K562 (cell line): ENCODE measurements around the gene TMEM87B. TPM values are rescaled to one million over a fixed set of nuclear protein-coding genes. Genes with fewer than 3 reads are reported as not detected.

Experiments used
- ATAC-seq: fragments of 200-7000 bp; cut with Tn5 transposase; 3 replicates; pipeline ENCODE4 v1.9.1; 2020; ENCODE audit warnings: moderate library complexity
- BruUV-seq: library from RNA; stranded (reverse); fragments of 400-500 nt; replicated peaks from 2 replicates; lab custom pipeline; 2021; lab: Mats Ljungman, UMichigan
- CTCF ChIA-PET: fragments of 300-600 bp; formaldehyde crosslinking; extraction: SDS; loops from one replicate; lab custom pipeline; 2021; ENCODE audit warnings: low intra/inter-chr PET ratio; lab: Yijun Ruan, JAX
- POLR2A ChIA-PET: fragments of 300-600, 350-650 bp; sonication (Branson Sonifier 250); formaldehyde crosslinking; extraction: SDS; loops from one replicate; lab custom pipeline; 2021; ENCODE audit warnings: antibody characterized with exemption, inconsistent platforms; lab: Yijun Ruan, JAX
- DNase-seq, 4 experiments: peaks; one replicate each; pipeline versions ENCODE4 v3.0.0 to v3.0.0-alpha.2; 2011 to 2018; ENCODE audit warnings: low spot score in 3 of 4, mixed read lengths in 3 of 4; ENCODE audit errors: extremely low read depth in 1 of 4
- FAIRE-seq: peaks from 2 replicates; lab custom pipeline; 2011; peaks lifted over from hg19 to GRCh38; lab: Jason Lieb, UNC
- H2AFZ ChIP-seq: 2 replicates; pipeline ENCODE4 v1.6.0; 2011; ENCODE audit warnings: low read depth, low read length, control low read depth, inconsistent platforms
- H3K27ac ChIP-seq: fragments of 200-600 bp; 3 replicates; pipeline ENCODE4 v1.8.0; 2011; ENCODE audit warnings: low read depth, mild to moderate bottlenecking, control low read depth, inconsistent platforms, low read length, moderate library complexity, mixed read lengths; ENCODE audit errors: extremely low read depth
- H3K27me3 ChIP-seq, 2 experiments: fragments of 300-600 bp in 1 of 2; 2 replicates in 1 of 2; 3 replicates in 1 of 2; pipeline versions ENCODE4 v1.6.0 to v1.8.0; 2011; ENCODE audit warnings: inconsistent platforms in 2 of 2, low read length in 2 of 2, mild to moderate bottlenecking in 1 of 2, mixed read lengths in 1 of 2, moderate library complexity in 1 of 2; ENCODE audit not compliant: control insufficient read depth in 2 of 2, insufficient read depth in 2 of 2
- H3K36me3 ChIP-seq: fragments of 300-600 bp; 3 replicates; pipeline ENCODE4 v1.8.0; 2011; ENCODE audit warnings: mild to moderate bottlenecking, low read length, inconsistent platforms; ENCODE audit not compliant: control insufficient read depth, insufficient read depth
- H3K4me1 ChIP-seq, 2 experiments: fragments of 200-600 bp in 1 of 2; replicated peaks in 1 of 2; 2 replicates in 1 of 2; 3 replicates in 1 of 2; pipeline versions ENCODE4 v1.5.1 to v1.8.0; 2011; ENCODE audit warnings: inconsistent platforms in 2 of 2, low read length in 2 of 2, mild to moderate bottlenecking in 1 of 2, mixed read lengths in 1 of 2, moderate library complexity in 1 of 2; ENCODE audit not compliant: control insufficient read depth in 2 of 2, insufficient read depth in 2 of 2
- H3K4me2 ChIP-seq: 2 replicates; pipeline ENCODE4 v1.6.1; 2011; ENCODE audit warnings: low read length, control low read depth, inconsistent platforms, mixed read lengths; ENCODE audit not compliant: insufficient read depth
- H3K4me3 ChIP-seq: fragments of 200-600 bp; sonication (generic), shearing (Covaris generic); 2 replicates; pipeline ENCODE4 v1.5.1; 2016; ENCODE audit warnings: control low read depth, inconsistent platforms
- H3K79me2 ChIP-seq: fragments of 200-600 bp; 3 replicates; pipeline ENCODE4 v1.8.0; 2011; ENCODE audit warnings: low read length, inconsistent platforms; ENCODE audit not compliant: control insufficient read depth, insufficient read depth
- H3K9ac ChIP-seq, 2 experiments: 2 replicates each; pipeline versions ENCODE4 v1.6.0 to v1.6.1; 2011; ENCODE audit warnings: low read depth in 2 of 2, low read length in 2 of 2, control low read depth in 1 of 2, inconsistent platforms in 1 of 2, mild to moderate bottlenecking in 1 of 2, mixed read lengths in 1 of 2; ENCODE audit not compliant: insufficient read depth in 1 of 2
- H3K9me1 ChIP-seq: one replicate; pipeline ENCODE4 v1.6.0; 2011; ENCODE audit warnings: inconsistent platforms, mild to moderate bottlenecking, low read length, moderate library complexity; ENCODE audit not compliant: control insufficient read depth, insufficient read depth
- H3K9me3 ChIP-seq: replicated peaks from 2 replicates; pipeline ENCODE4 v1.5.1; 2011; ENCODE audit warnings: low read depth, low read length, inconsistent platforms; ENCODE audit not compliant: control insufficient read depth, insufficient read depth
- H4K20me1 ChIP-seq: replicated peaks from 2 replicates; pipeline ENCODE4 v1.6.1; 2011; ENCODE audit warnings: low read length, inconsistent platforms, mixed read lengths; ENCODE audit not compliant: control insufficient read depth, insufficient read depth
- ADNP ChIP-seq: fragments of 200-800 bp; sonication (Bioruptor generic); IDR thresholded peaks from 2 replicates; pipeline ENCODE4 v1.6.1; 2016; ENCODE audit warnings: missing genetic modification characterization, missing compliant biosample characterization
- ARNT ChIP-seq, 2 experiments: fragments of 450-650 bp; IDR thresholded peaks; 2 replicates each; pipeline ENCODE4 v1.6.1; 2016; ENCODE audit warnings: mild to moderate bottlenecking in 1 of 2
- BDP1 ChIP-seq: IDR thresholded peaks from 3 replicates; pipeline ENCODE4 v1.6.1; 2011; ENCODE audit not compliant: insufficient read length, insufficient read depth
- BRD4 ChIP-seq: fragments of 200-600 bp; sonication (generic); IDR thresholded peaks from 2 replicates; pipeline ENCODE4 v1.6.1; 2017; ENCODE audit warnings: inconsistent platforms
- C11orf30 ChIP-seq: fragments of 450-650 bp; IDR thresholded peaks from 2 replicates; pipeline ENCODE4 v1.6.1; 2016; ENCODE audit warnings: low read depth, mild to moderate bottlenecking
- KDM5B ChIP-seq: fragments of 200-600 bp; sonication (generic); IDR thresholded peaks from 2 replicates; pipeline ENCODE4 v1.6.1; 2012; ENCODE audit warnings: low read depth, mild to moderate bottlenecking, moderate library complexity, low read length, control low read depth, inconsistent platforms; ENCODE audit not compliant: insufficient replicate concordance
- LEF1 ChIP-seq: fragments of 450-650 bp; IDR thresholded peaks from 2 replicates; pipeline ENCODE4 v1.6.1; 2016; ENCODE audit warnings: mild to moderate bottlenecking
- MAFF ChIP-seq: IDR thresholded peaks from 2 replicates; pipeline ENCODE4 v1.6.1; 2012; ENCODE audit warnings: low read length, improper control_type of control experiment
- MAFG ChIP-seq: fragments of 450-650 bp; conservative IDR thresholded peaks from 2 replicates; pipeline ENCODE4 v1.6.1; 2016; ENCODE audit warnings: missing genetic modification characterization, missing compliant biosample characterization
- MAFK ChIP-seq: IDR thresholded peaks from 2 replicates; pipeline ENCODE4 v1.6.1; 2011; ENCODE audit warnings: low read length, improper control_type of control experiment
- NFXL1 ChIP-seq: fragments of 450-650 bp; formaldehyde crosslinking; IDR thresholded peaks from 2 replicates; pipeline ENCODE4 v1.4.0; 2021; ENCODE audit warnings: mild to moderate bottlenecking
- NR4A1 ChIP-seq, 2 experiments: fragments of 250-450 bp in 1 of 2; fragments of 450-650 bp in 1 of 2; sonication (Bioruptor Pico) in 1 of 2; IDR thresholded peaks; 2 replicates each; pipeline versions ENCODE4 v1.4.0 to v1.6.1; 2016 to 2020; ENCODE audit warnings: mild to moderate bottlenecking in 2 of 2, missing compliant biosample characterization in 1 of 2, missing genetic modification characterization in 1 of 2, moderate library complexity in 1 of 2
- RAD51 ChIP-seq: fragments of 450-650 bp; IDR thresholded peaks from 2 replicates; pipeline ENCODE4 v1.7.1; 2016; ENCODE audit warnings: low read depth, mild to moderate bottlenecking, borderline replicate concordance
- SAFB ChIP-seq: fragments of 200-400 bp; formaldehyde crosslinking; IDR thresholded peaks from 2 replicates; pipeline ENCODE4 v1.6.1; 2017; ENCODE audit warnings: low read depth, low read length, borderline replicate concordance
- SNAPC5 ChIP-seq: fragments of 250-450 bp; sonication (Bioruptor Pico); IDR thresholded peaks from 2 replicates; pipeline ENCODE4 v1.8.0; 2021; ENCODE audit warnings: moderate library complexity, mild to moderate bottlenecking, inconsistent platforms
- SRSF7 ChIP-seq: fragments of 200-400 bp; formaldehyde crosslinking; optimal IDR thresholded peaks from 2 replicates; pipeline ENCODE3; 2017; ENCODE audit warnings: mild to moderate bottlenecking, low read depth, low read length
- STAT5A ChIP-seq: IDR thresholded peaks from 2 replicates; pipeline ENCODE4 v1.6.1; 2012; ENCODE audit warnings: low read length, inconsistent platforms, borderline replicate concordance
- YBX1 ChIP-seq: fragments of 450-650 bp; IDR thresholded peaks from 2 replicates; pipeline ENCODE4 v1.7.1; 2016; ENCODE audit warnings: mild to moderate bottlenecking
- ZFPM2 ChIP-seq: fragments of 250-450 bp; sonication (Bioruptor Pico); IDR thresholded peaks from 2 replicates; pipeline ENCODE4 v1.5.1; 2022; ENCODE audit warnings: mild to moderate bottlenecking
- ZNF143 ChIP-seq: sonication (generic); formaldehyde crosslinking; IDR thresholded peaks from 2 replicates; pipeline ENCODE4 v1.9.0; 2022; ENCODE audit warnings: mild to moderate bottlenecking, missing genetic modification reagents
- ZNF212 ChIP-seq: fragments of 450-650 bp; formaldehyde crosslinking; IDR thresholded peaks from 2 replicates; pipeline ENCODE4 v1.4.0; 2020; ENCODE audit warnings: mild to moderate bottlenecking
- ZNF224 ChIP-seq: sonication (generic); formaldehyde crosslinking; IDR thresholded peaks from 2 replicates; pipeline ENCODE4 v1.8.0; 2022; ENCODE audit warnings: mild to moderate bottlenecking, missing genetic modification reagents
- ZNF239 ChIP-seq: fragments of 250-450 bp; sonication (Bioruptor Pico); IDR thresholded peaks from 2 replicates; pipeline ENCODE4 v1.4.0; 2020; ENCODE audit warnings: mild to moderate bottlenecking
- ZNF3 ChIP-seq: fragments of 250-450 bp; sonication (Bioruptor Pico); IDR thresholded peaks from 2 replicates; pipeline ENCODE4 v1.5.0; 2021; ENCODE audit warnings: mild to moderate bottlenecking, moderate library complexity
- ZNF316 ChIP-seq: fragments of 450-650 bp; IDR thresholded peaks from 2 replicates; pipeline ENCODE4 v1.6.1; 2016
- ZNF324 ChIP-seq: fragments of 250-450 bp; sonication (Bioruptor Pico); IDR thresholded peaks from 2 replicates; pipeline ENCODE4 v1.4.0; 2020; ENCODE audit warnings: mild to moderate bottlenecking
- WGBS: fragments of 100-300 bp; shearing (Covaris generic); methylation state at CpG from one replicate; pipeline ENCODE4 v1.1.6; 2016; ENCODE audit warnings: low coverage, mixed read lengths; ENCODE audit not compliant: insufficient coverage; ENCODE audit errors: missing lambda C conversion rate; 5-methylcytosine and 5-hydroxymethylcytosine counted together
- in situ Hi-C: fragments of 300-500 bp; cut with MboI; formaldehyde crosslinking; loops from 4 replicates; pipeline ENCODE4 v1.15.0; 2018; ENCODE audit warnings: inconsistent platforms, mixed read lengths
- intact Hi-C: fragments of 100-400 bp; cut with micrococcal nuclease; formaldehyde crosslinking; loops from 2 replicates; pipeline ENCODE4 v1.14.2; 2022
- polyA plus RNA-seq, 8 experiments: library from polyadenylated mRNA; depleted of rRNA in 4 of 8; stranded (reverse) in 5 of 8; unstranded in 3 of 8; fragments of >200 nt; fragmentation: Nextera tagmentation in 2 of 8; fragmentation: Illumina TruSeq in 1 of 8; extraction: Ambion mirVana in 2 of 8; extraction: Trizol in 1 of 8; gene quantifications; 2 replicates each; pipeline versions ENCODE4 v1.2.1 to v1.2.3, GENCODE V29; 2011 to 2014; ENCODE audit warnings: inconsistent platforms in 1 of 8, missing spikeins in 1 of 8
- total RNA-seq, 7 experiments: library from RNA; depleted of rRNA in 6 of 7; stranded (reverse); fragments of >200 nt in 6 of 7; fragmentation: Illumina TruSeq in 2 of 7; extraction: Trizol in 2 of 7; gene quantifications; 2 replicates each; pipeline versions ENCODE4 v1.2.1 to v1.2.3, GENCODE V29; 2011 to 2021; ENCODE audit warnings: low replicate concordance in 1 of 7
- TF ChIP-seq, protein P1 (sequence below): fragments of 250-450 bp; sonication (Bioruptor Pico); IDR thresholded peaks from 2 replicates; pipeline ENCODE4 v1.9.0; 2021; ENCODE audit warnings: mild to moderate bottlenecking
- TF ChIP-seq, protein P2 (sequence below): fragments of 450-650 bp; formaldehyde crosslinking; IDR thresholded peaks from 2 replicates; pipeline ENCODE4 v1.4.0; 2020; ENCODE audit warnings: mild to moderate bottlenecking

TMEM87B gene
- total and polyA plus RNA-seq, 9 of the 15 experiments (the other 6 are each of a cell fraction or from before 2014, with no cell fraction given) = 3.7 to 17.1 (median 11.0) TPM

- 11% methylated on average over 12 of the region's 12 CpGs for WGBS
- ATAC-seq (no peak), FAIRE-seq (no peak), DNase-seq (no peak)
- Histone ChIP-seq H3K9me1 (no peaks in the 10 kb centered on the region), H3K36me3 (no peaks in the 10 kb centered on the region), H3K9me3 (no peaks in the 10 kb centered on the region), H3K4me3 (no peak overlapping the region), H3K4me2 (no peak overlapping the region), H4K20me1 (no peaks in the 10 kb centered on the region), H3K79me2 (no peaks in the 10 kb centered on the region), H2AFZ (no peak overlapping the region), H3K4me1 (peaks cover 0 to 14% of the 10 kb centered on the region in 2 experiments; a peak in 3 of 5 replicates), H3K27me3 (peaks cover 21 to 74% of the 10 kb centered on the region in 2 experiments), H3K9ac (no peak overlapping the region), H3K27ac (no peak overlapping the region)
- ChIA-PET CTCF (no interaction called here), POLR2A (interaction anchor here (0.7 to 1.3 kb wide), 4 partner anchors 9 to 419 kb away, joined by 3 read pairs; no protein-coding TSS in a partner anchor)
- intact Hi-C loops (no loop called here), in situ Hi-C loops (no loop called here)
- BruUV-seq = no TSS peak
- no peak for TF ChIP-seq RAD51
- no peak for TF ChIP-seq ZFPM2 (CRISPR knock-in tag)
- TF ChIP-seq ZNF212 (CRISPR knock-in tag) = no peak
- no peak for TF ChIP-seq LEF1
- TF ChIP-seq ZNF143 (CRISPR knock-in tag) = no peak
- TF ChIP-seq ADNP (tag) = no peak
- TF ChIP-seq ZNF239 (CRISPR knock-in tag) = no peak
- no peak for TF ChIP-seq SRSF7
- TF ChIP-seq ZNF224 (CRISPR knock-in tag) = no peak
- no peak for TF ChIP-seq ZNF324 (CRISPR knock-in tag)
- no peak for TF ChIP-seq YBX1
- TF ChIP-seq, protein P1, sequence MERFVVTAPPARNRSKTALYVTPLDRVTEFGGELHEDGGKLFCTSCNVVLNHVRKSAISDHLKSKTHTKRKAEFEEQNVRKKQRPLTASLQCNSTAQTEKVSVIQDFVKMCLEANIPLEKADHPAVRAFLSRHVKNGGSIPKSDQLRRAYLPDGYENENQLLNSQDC (CRISPR knock-in tag) = no peak
- TF ChIP-seq MAFG (tag) = peak; percentile 59
- TF ChIP-seq, protein P2, sequence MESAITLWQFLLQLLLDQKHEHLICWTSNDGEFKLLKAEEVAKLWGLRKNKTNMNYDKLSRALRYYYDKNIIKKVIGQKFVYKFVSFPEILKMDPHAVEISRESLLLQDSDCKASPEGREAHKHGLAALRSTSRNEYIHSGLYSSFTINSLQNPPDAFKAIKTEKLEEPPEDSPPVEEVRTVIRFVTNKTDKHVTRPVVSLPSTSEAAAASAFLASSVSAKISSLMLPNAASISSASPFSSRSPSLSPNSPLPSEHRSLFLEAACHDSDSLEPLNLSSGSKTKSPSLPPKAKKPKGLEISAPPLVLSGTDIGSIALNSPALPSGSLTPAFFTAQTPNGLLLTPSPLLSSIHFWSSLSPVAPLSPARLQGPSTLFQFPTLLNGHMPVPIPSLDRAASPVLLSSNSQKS = no peak
- TF ChIP-seq MAFK = peak; percentile 59
- 0 out of 2 replicates have a peak, but pooled peaks have one; percentile 29 for TF ChIP-seq MAFF
- TF ChIP-seq BRD4 = no peak
- no peak for TF ChIP-seq BDP1
- TF ChIP-seq NR4A1 (CRISPR knock-in tag; IDR thresholded peaks at IDR 0.05) = no peak
- no peak for TF ChIP-seq NR4A1 (tag; IDR thresholded peaks at IDR 0.05)
- peak; percentile 64 for TF ChIP-seq C11orf30
- TF ChIP-seq SAFB = no peak
- no peak for TF ChIP-seq SNAPC5 (CRISPR knock-in tag)
- TF ChIP-seq NFXL1 (CRISPR knock-in tag) = no peak
- no peak for TF ChIP-seq ZNF3 (CRISPR knock-in tag)
- no peak for TF ChIP-seq KDM5B
- no peak for TF ChIP-seq ARNT (IDR thresholded peaks at IDR 0.05)
- TF ChIP-seq STAT5A = no peak
- peak; percentile 78 for TF ChIP-seq ZNF316
Observed at GRCh38 chr2:112153179-112153490, 98.1 kb downstream of the TMEM87B start.
